ENCODE measurements around the gene FCHSD2.
"Not testable (repeated sequence)": the region's sequence is repeated elsewhere in the genome, so short reads cannot be mapped to it uniquely, and the experiment has no call there.

The FCHSD2 gene

DNA sequence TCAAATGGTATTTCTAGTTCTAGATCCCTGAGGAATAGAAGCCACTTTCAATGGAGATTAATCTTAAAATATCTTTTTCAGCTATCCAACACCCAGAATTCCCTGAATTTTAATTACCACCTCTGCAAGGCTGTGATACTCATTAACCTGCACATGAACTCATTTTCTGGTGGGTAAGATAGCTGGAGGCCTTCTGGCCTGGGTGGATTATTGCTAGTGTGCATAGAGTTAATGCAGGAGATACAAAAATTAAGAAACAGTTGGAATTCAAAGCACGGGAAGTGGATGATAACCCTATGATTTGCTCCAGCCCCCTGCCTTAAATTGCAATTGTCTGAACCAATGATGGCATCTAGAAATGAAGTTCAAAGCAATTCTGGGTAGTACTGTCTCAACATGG lies 212.9 kb downstream of the FCHSD2 start:
- DNase-seq (ENCODE audit: low read depth in 2 of 2), result no peak

DNA sequence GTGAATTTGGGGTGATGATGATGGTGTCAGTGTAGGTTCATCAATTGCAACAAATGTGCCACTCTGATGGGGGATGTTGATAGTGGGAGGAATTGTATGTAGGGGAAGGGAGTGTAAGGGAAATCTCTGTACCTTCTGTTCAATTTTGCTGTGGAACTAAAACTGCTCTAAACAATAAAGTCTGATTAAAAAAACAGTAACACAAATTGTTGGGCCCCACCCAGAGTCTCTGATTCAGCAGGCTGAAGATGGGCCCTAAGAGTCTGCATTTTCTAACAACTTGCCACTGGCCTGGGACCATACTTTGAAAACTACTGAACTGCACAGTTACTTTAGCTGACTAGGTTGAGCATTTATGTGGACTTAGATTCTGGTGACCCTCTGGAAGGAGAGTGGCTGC lies 214.7 kb downstream of the FCHSD2 start:
- no peak for DNase-seq (ENCODE audit: low read depth in 2 of 2)

DNA sequence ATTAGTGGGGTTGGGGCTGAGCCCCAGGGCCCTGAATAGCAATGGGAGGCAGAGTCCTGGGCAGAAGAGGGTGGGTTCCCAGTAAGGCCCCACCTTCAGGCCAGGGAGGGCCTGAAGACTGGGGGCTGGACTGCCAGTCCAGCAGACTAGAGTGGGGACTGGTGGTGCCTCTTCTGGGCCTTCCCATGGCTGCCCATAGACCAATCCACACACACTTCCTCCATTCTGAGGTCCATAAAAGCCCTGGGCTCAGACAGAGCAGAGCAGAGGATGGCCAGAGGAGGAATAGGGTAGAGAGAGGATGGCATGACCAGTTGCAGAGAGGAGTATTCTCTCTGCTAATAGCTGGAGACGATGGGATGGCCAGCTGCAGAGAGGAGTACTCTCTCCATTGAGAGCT lies 216.0 kb downstream of the FCHSD2 start:
- no peak for DNase-seq (ENCODE audit: low read depth in 2 of 2)

- no peak for DNase-seq (ENCODE audit: low read depth in 2 of 2)
These were observed 216.5 kb downstream of the FCHSD2 start for GRCh38 chr11:72925656-72926055.

GRCh38 chr11:72924568-72925190 lies 217.4 kb downstream of the FCHSD2 start:
- DNase-seq (ENCODE audit: low read depth in 2 of 2), result no peak

GRCh38 chr11:72921028-72921716 lies 220.9 kb downstream of the FCHSD2 start:
- no peak for DNase-seq (ENCODE audit: low read depth in 2 of 2)

DNA sequence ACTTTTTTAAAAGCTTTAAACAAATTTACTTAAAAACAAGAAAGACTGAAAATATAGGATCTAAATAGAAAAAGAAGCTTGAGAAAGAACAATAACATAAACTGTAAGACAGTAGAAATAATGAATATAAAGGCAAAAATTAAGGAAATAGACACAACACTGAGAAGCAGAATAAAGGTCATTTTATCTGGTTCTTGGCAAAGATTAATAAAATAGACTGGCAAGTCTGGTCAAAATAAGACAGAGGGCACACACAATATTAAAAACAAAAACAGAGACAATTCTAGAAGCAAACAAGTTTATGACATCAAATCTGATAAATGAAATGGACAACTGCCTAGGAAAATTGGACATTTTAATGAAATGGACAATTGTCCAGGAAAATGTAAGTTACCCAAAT lies 222.1 kb downstream of the FCHSD2 start:
- DNase-seq (ENCODE audit: low read depth in 2 of 2), result no peak

DNA sequence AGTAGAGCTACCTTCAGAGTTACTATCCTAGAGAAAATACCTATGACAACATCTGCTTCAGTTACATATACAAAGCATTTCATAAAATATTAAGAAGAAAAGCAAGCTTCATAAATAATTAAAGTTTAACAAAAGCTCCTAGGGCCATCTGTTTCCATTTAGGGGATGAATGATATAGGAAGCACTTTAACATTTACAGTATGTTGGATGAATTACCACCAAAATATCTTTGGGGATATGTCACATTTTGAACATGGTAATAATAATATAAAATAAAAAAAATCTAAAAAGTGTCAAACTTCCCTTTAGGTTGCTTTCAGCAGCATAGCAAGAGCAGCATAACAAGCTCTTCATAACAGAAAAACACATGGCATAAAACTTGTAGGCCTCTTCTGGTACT lies 223.3 kb downstream of the FCHSD2 start:
- DNase-seq (ENCODE audit: low read depth in 2 of 2), result no peak

DNA sequence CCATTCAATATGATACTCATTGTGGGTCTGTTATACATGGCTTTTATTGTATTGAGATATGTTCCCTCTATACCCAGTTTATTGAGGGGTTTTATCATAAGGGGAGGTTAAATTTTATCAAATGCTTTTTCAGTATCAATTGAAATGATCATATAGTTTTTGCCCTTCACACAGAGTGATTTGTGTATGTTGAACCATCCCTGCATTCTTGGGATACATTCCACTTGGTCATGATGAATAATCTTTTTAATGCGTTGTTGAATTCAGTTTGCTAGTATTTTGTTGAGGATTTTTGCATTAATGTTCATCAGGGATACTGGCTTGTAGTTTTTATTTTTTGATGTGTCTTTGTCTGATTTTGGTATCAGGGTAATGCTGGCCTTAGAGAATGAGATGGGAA lies 229.9 kb downstream of the FCHSD2 start:
- DNase-seq (ENCODE audit: low read depth in 2 of 2), result no peak

GRCh38 chr11:72909558-72910388 lies 232.3 kb downstream of the FCHSD2 start:
- not testable (repeated sequence) for DNase-seq (ENCODE audit: low read depth in 2 of 2)

GRCh38 chr11:72908032-72908676 lies 234.0 kb downstream of the FCHSD2 start:
- DNase-seq (ENCODE audit: low read depth in 2 of 2), result no peak

DNA sequence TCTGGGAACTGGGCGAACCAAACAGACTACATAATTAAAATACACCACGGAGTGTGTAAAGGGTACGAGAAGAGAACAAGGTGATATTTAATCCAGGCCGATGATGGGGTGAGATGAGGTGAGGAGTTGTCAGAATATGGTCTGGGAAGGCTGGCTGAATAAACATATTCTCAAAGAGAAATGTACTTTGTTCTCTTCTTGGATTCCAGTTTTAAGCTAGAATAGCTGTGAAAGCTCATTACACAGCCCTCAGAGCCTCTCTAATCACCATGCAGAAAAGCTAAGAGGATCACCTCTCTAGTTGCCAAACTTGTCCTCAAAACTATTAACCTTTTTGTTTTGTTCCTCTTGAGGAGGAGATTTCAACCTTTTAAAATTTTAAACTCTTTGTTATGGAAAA lies 238.1 kb downstream of the FCHSD2 start:
- no peak for DNase-seq (ENCODE audit: low read depth in 2 of 2)

DNA sequence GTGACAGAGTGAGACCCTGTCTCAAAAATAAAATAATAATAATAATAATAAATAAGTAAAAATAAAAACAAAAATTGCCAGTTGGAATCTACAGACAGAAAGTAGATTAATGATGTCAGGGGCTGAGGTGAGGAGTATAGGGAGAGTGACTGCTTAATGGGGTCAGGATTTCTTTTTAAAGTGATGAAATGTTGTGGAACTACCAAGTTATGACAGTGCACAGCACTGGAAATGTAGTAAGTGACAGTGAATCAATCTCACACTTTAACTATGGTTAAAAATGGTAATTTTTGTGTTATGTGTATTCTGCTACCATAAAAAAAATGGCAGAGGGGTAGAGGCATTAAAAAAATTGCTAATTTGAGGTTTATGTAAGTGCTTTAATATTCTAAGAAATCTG lies 240.7 kb downstream of the FCHSD2 start:
- DNase-seq (ENCODE audit: low read depth in 2 of 2), result no peak

DNA sequence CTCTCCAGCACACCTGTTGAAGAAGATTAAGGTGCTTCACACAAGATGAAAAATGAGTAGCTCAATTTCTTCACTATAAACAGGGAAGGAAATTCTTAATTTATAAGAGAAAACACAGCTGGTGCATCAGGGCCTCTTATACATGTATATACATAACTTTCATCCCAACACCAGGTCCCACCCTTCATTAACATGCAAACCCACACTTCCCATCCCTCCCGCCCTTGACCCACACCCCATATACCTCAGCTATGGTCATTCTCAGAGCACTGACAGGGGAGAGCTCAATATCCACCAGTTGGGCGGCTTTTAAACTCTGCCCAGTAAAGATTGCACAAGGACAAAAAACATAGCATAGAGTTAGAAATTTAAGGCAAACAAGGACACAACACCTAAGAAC lies 242.1 kb downstream of the FCHSD2 start:
- DNase-seq (ENCODE audit: low read depth in 2 of 2), result no peak

DNA sequence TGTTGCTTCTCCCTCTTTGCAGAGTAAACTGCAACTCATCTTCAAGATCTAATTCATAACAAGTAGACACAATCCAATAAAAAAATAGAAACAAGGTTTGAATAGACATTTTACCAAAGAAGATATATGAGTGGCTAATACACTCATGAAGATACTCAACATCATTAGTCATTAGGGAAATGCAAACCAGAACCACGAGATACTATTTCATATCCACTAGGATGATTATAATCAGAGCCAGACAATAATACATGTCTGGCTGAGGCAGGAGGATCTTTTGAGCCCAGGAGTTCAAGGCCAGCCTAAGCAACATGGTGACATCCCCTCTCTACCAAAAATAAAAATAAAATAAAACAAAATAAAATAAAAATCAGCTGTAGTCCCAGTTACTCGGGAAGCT lies 242.9 kb downstream of the FCHSD2 start:
- DNase-seq (ENCODE audit: low read depth in 2 of 2), result no peak

DNA sequence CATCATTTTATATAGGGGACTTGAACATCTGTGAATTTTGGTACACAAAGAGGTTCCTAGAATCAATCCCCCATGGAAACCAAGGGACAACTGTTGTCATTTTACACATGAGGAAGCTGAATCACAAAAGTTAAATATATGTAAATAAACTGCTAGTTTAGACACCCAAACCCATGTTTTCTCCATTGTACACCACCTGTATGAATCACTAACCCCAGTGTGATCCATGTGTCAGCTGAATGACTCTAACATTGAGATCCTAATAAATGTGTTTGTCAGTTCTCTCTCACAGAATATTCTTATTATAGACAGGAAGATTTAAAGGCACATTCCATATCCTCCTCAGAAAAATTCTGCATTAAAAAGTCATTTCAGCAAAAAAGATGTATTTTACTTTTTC lies 244.6 kb downstream of the FCHSD2 start:
- no peak for DNase-seq (ENCODE audit: low read depth in 2 of 2)

DNA sequence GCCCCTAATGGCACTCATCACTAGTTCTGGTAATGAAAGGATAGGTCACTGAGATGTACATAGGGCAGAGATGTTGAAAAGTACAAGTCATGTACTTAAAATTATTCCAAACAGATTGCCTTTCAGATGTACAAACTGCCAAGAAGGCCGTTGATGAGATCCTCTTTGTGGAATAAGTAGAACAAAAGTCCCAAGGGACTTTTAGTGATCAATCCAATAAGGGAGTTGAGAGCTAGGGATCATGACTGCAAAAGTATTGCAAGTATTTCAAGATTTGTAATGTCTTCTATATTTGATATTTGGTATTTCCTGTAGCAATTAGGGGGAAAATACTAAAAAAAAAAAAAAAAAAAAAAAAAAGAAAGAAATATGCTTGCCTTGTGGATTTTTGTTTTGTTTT lies 245.7 kb downstream of the FCHSD2 start:
- DNase-seq (ENCODE audit: low read depth in 2 of 2), result no peak

DNA sequence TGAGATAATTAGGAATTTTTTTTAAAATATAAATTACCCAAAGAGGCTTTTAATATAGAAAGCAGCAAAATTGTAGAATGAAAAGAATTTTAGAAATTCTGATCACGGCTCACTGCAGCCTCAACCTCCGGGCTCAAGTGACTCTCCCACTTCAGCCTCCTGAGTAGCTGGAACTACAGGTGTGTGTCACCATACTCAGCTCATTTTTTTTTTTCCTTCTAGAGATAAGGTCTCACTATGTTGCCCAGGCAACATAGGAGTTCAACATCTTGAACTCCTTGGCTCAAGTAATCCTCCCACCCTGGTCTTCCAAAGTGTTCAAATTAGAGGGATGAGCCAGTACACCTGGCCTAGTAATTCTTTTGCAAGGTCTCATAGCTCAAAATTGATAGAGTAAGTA lies 251.2 kb downstream of the FCHSD2 start:
- no peak for DNase-seq (ENCODE audit: low read depth in 2 of 2)

DNA sequence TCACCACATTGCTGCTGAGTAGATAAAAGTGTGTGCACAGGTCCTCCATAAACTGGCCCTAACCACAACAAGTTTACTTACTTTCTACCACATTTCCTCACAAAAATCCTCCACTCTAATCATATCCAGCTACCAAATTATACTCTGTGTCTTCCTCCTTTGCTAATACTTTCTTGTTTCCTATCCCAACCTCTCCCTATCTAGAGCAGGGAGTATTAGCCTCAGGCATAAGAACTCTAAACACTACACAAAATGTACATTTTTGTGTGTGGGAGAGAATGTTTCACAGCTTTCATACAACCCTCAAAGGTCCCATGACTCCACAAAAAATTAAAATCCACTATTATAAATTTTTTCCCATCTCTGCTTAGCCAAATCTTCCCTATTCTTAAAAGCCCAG lies 255.5 kb downstream of the FCHSD2 start:
- DNase-seq (ENCODE audit: low read depth in 2 of 2), result no peak

GRCh38 chr11:72885749-72886609 lies 256.1 kb downstream of the FCHSD2 start:
- no peak for DNase-seq (ENCODE audit: low read depth in 2 of 2)

DNA sequence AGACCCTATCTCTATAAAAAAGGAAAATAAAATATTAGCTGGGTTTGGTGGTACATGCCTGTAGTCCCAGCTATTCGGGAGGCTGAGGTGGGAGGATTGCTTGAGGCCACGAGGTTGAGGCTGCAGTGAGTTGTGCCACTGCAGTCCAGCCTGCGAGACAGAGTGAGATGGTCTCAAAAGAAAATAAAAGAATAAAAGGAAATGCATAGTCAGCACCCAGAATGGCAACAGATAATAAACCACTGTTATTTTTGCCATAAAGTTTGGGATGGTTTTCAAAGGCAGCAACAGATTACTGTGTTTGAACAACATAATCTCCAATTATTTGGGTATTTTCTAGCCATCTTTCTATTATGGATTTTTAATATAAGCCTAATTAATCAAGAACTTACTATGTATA lies 266.0 kb downstream of the FCHSD2 start:
- DNase-seq (ENCODE audit: low read depth in 2 of 2), result no peak

- DNase-seq (ENCODE audit: low read depth in 2 of 2), result no peak
These were observed 266.4 kb downstream of the FCHSD2 start for GRCh38 chr11:72875736-72876135.
